Stimulated activated CD8-positive, alpha-beta memory T cell treated with anti-CD3 and anti-CD28 coated beads, Interleukin-4, amount 100 ng/mL, for 4 hours (primary cell): Measurements from ENCODE around the gene IL17C.

Experiments used
- DNase-seq, 2 donors: peaks; one replicate each; pipeline ENCODE4 v3.0.0-alpha.2; 2020; ENCODE audit warnings: low read depth in 2 of 2, low spot score in 1 of 2

The IL17C gene

GRCh38 chr16:88645455-88645854 is 7.1 kb downstream of the IL17C start:
- no peak for DNase-seq

GRCh38 chr16:88645941-88646340 is 7.6 kb downstream of the IL17C start:
- DNase-seq: no peak

- DNase-seq: no peak
Measured at GRCh38 chr16:88646345-88647034, 8.1 kb downstream of the IL17C start.

GRCh38 chr16:88647178-88648070 is 9.1 kb downstream of the IL17C start:
- DNase-seq: no peak

- no peak for DNase-seq
Measured at GRCh38 chr16:88649195-88649923, 11.0 kb downstream of the IL17C start.

- DNase-seq: no peak
Measured at GRCh38 chr16:88649924-88650748, 11.8 kb downstream of the IL17C start.

- peak; percentile 49 to 61 for DNase-seq
Measured at GRCh38 chr16:88650749-88651275, 12.4 kb downstream of the IL17C start, which contains the start of gene CYBA. Gene CYBA (minus strand): TSS chr16:88651053. CDS start chr16:88651013, 40 bp downstream.

GRCh38 chr16:88651276-88651988 is 13.1 kb downstream of the IL17C start:
- DNase-seq: peak in 1 of 2 donors; percentile 50

- DNase-seq: no peak
Measured at GRCh38 chr16:88651989-88652761, 13.8 kb downstream of the IL17C start.

- no peak for DNase-seq
Measured at GRCh38 chr16:88652762-88653063, 14.3 kb downstream of the IL17C start.

- DNase-seq: no peak
Measured at GRCh38 chr16:88653101-88653500, 14.7 kb downstream of the IL17C start.

GRCh38 chr16:88653596-88654362 is 15.4 kb downstream of the IL17C start:
- DNase-seq: no peak

- no peak for DNase-seq
Measured at GRCh38 chr16:88654363-88655052, 16.1 kb downstream of the IL17C start.

- no peak for DNase-seq
Measured at GRCh38 chr16:88655053-88655732, 16.8 kb downstream of the IL17C start.

GRCh38 chr16:88655733-88656281 is 17.4 kb downstream of the IL17C start:
- no peak for DNase-seq

GRCh38 chr16:88656291-88656980 is 18.1 kb downstream of the IL17C start:
- no peak for DNase-seq
